WERI-Rb-1 (cell line): ENCODE measurements around the gene ZSCAN4.

Experiments used
- DNase-seq: peaks from one replicate; pipeline ENCODE4 v3.0.0-alpha.2; 2020
- H3K27ac ChIP-seq: fragments of 250-450 bp; sonication (Bioruptor Pico); 2 replicates; pipeline ENCODE4 v1.5.1; 2020; ENCODE audit warnings: mild to moderate bottlenecking, moderate library complexity
- H3K27me3 ChIP-seq: fragments of 250-450 bp; sonication (Bioruptor Pico); 2 replicates; pipeline ENCODE4 v1.5.1; 2021; ENCODE audit warnings: mild to moderate bottlenecking, low read depth, moderate library complexity; ENCODE audit not compliant: insufficient read depth, severe bottlenecking
- H3K36me3 ChIP-seq: fragments of 250-450 bp; sonication (Bioruptor Pico); 2 replicates; pipeline ENCODE4 v1.5.1; 2020; ENCODE audit warnings: mild to moderate bottlenecking, moderate library complexity
- H3K4me3 ChIP-seq: 2 replicates; pipeline ENCODE4 v1.5.1; 2011; ENCODE audit warnings: low read depth, mild to moderate bottlenecking, control low read depth, low read length
- H3K9me3 ChIP-seq: fragments of 250-450 bp; sonication (Bioruptor Pico); 2 replicates; pipeline ENCODE4 v1.5.1; 2021; ENCODE audit warnings: mild to moderate bottlenecking, moderate library complexity; ENCODE audit not compliant: severe bottlenecking
- CTCF ChIP-seq: IDR thresholded peaks from 2 replicates; pipeline ENCODE4 v1.5.1; 2011; ENCODE audit warnings: low read depth, mild to moderate bottlenecking, control low read depth, inconsistent platforms, low read length

Gene ZSCAN4

GRCh38 chr19:57719901-57720519, 51.3 kb downstream of the ZSCAN4 start:
- H3K9me3 ChIP-seq, result no peaks in the 10 kb centered on the region
- no peaks in the 10 kb centered on the region for H3K27me3 ChIP-seq
- H3K36me3 ChIP-seq, result peaks cover 42% of the 10 kb centered on the region
- H3K4me3 ChIP-seq, result no peak overlapping the region
- no peak for TF ChIP-seq CTCF
- H3K27ac ChIP-seq, result peak overlapping the region; percentile 61
- peak; percentile 21 for DNase-seq

GRCh38 chr19:57720878-57721277, 52.1 kb downstream of the ZSCAN4 start:
- H3K4me3 ChIP-seq, result no peak overlapping the region
- no peak for TF ChIP-seq CTCF
- no peaks in the 10 kb centered on the region for H3K27me3 ChIP-seq
- no peak overlapping the region for H3K27ac ChIP-seq
- no peak for DNase-seq
- H3K9me3 ChIP-seq, result no peaks in the 10 kb centered on the region
- H3K36me3 ChIP-seq, result peaks cover 42% of the 10 kb centered on the region
